ENCODE data around the gene KCNE2.

KCNE2 gene

GRCh38 chr21:34343838-34344381 is 19.9 kb upstream of the KCNE2 start:
- Mint-ChIP-seq H3K27me3 (ENCODE audit: low read depth) (peaks cover 4% of the 10 kb centered on the region), H3K9me3 (no peaks in the 10 kb centered on the region), H3K36me3 (ENCODE audit: low read depth) (no peaks in the 10 kb centered on the region), H3K27ac (no peak overlapping the region), H3K4me1 (ENCODE audit: low read depth) (peaks cover 11% of the 10 kb centered on the region), H3K4me3 (no peak overlapping the region)
- DNase-seq (ENCODE audit: low spot score) = no peak

DNA sequence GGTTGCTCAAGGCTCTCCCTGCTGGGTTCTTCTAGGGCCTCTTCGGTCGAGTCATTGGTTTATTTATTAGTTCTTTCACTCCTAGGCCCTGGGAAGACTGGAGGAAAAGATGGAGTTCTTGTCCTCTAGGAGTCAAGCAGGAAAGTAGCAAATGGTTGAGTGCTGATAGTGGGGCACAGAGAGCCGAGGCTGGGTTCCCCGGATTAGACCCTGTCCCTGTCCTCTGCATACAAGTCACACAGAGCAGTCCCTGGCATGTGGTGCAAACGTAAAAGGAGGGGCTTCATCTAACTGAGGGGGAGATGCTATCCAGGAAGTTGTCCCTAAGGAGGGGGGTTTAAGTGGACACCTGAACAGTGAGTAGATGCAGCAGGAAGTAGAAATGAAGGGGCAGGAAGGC is 19.2 kb upstream of the KCNE2 start:
- Mint-ChIP-seq H3K27ac (peak overlapping the region; percentile 58), H3K36me3 (ENCODE audit: low read depth) (no peaks in the 10 kb centered on the region), H3K4me1 (ENCODE audit: low read depth) (peaks cover 11% of the 10 kb centered on the region), H3K9me3 (no peaks in the 10 kb centered on the region), H3K27me3 (ENCODE audit: low read depth) (peaks cover 4% of the 10 kb centered on the region), H3K4me3 (no peak overlapping the region)
- DNase-seq (ENCODE audit: low spot score) = no peak

DNA sequence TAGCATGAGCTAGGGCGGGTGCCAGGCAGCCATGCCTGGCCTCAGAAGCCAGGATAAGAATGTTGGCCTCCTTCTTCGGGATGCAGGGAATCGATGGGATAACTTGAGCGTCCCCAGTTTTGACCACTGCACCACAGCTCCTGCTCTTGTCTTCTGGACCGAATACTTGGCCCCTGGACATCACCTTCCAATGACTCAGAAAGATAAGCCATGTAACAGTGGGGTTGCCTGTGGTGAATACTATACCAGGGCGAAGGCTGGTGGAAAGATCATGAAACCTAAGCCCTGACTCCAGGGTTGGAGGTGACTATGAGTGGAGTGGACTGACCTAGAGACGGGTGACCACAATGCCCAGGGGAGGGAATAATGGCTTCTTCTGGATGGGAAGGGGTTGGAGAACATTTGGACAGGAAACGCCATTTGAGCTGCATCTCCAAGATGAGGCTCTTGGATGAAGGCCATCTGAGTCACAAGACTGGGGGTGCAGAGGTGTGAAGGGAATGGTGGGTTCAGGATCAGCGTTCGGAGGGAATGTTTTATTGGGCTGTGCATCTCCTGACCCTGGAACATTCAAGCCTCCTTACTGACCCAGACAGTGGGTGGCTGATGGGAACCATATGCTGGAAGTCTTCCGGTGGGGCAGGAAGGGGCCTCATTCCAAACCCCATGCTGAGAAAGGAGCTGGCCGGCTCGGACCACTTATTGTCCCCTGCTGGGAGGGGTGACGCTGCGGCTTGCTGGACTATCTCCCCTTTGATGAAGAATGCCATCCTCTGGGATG is 18.5 kb upstream of the KCNE2 start:
- Mint-ChIP-seq H3K4me3 (no peak overlapping the region), H3K27ac (no peak overlapping the region), H3K27me3 (ENCODE audit: low read depth) (peaks cover 4% of the 10 kb centered on the region), H3K4me1 (ENCODE audit: low read depth) (peaks cover 8% of the 10 kb centered on the region), H3K36me3 (ENCODE audit: low read depth) (no peaks in the 10 kb centered on the region), H3K9me3 (no peaks in the 10 kb centered on the region)
- no peak for DNase-seq (ENCODE audit: low spot score)

- no peak for DNase-seq (ENCODE audit: low spot score)
- H3K27me3 Mint-ChIP-seq (ENCODE audit: low read depth) = peaks cover 4% of the 10 kb centered on the region
- H3K4me1 Mint-ChIP-seq (ENCODE audit: low read depth) = peaks cover 4% of the 10 kb centered on the region
- no peak overlapping the region for H3K4me3 Mint-ChIP-seq
- H3K36me3 Mint-ChIP-seq (ENCODE audit: low read depth) = no peaks in the 10 kb centered on the region
- H3K9me3 Mint-ChIP-seq = no peaks in the 10 kb centered on the region
- no peak overlapping the region for H3K27ac Mint-ChIP-seq
Observed at GRCh38 chr21:34345892-34346291, 17.9 kb upstream of the KCNE2 start.

- no peaks in the 10 kb centered on the region for H3K9me3 Mint-ChIP-seq
- H3K4me1 Mint-ChIP-seq (ENCODE audit: low read depth) = peaks cover 4% of the 10 kb centered on the region
- no peak overlapping the region for H3K27ac Mint-ChIP-seq
- H3K36me3 Mint-ChIP-seq (ENCODE audit: low read depth) = no peaks in the 10 kb centered on the region
- peaks cover 7% of the 10 kb centered on the region for H3K27me3 Mint-ChIP-seq (ENCODE audit: low read depth)
- DNase-seq (ENCODE audit: low spot score) = no peak
- no peak overlapping the region for H3K4me3 Mint-ChIP-seq
Observed at GRCh38 chr21:34348890-34349519, 14.8 kb upstream of the KCNE2 start.

DNA sequence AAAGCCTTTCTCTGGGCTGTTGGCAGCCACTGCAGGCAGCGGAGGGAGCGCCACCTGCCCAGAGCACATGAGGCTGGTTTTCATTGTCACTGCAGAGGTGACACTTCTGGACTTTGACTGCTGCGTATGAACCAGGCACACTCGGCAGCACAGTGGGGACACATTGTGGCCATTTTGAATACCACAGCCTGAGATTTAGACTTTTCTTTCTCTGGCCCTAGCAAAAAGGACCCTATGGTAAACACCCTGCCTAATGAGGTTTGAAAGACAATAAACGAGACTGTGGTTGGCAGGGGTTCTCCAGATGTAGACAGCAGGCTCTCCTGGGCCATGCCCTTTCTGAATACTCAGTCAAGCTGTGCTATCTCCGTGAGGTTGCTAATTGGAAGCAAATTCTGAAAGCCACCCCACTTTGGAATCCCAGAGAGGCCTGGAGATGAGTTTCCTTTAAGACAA is 12.0 kb upstream of the KCNE2 start:
- no peak overlapping the region for H3K27ac Mint-ChIP-seq

DNA sequence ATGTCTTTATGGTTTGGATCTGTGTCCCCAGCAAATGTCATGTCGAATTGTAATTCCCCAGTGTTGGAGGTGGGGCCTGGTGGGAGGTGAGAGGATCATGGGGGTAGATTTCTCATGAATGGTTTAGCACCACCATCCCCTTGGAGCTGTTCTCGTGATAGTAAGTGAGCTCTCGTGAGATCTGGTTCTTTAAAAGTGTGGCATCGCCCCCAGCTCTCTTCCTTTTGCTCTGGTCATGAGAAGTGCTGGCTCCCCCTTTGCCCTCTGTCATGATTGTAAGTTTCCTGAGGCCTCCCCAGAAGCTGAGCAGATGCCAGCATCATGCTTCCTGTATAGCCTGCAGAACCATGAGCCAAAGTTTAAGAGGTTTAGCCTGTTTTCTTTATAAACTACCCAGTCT is 11.2 kb upstream of the KCNE2 start:
- Mint-ChIP-seq H3K27ac (no peak overlapping the region), H3K4me3 (no peak overlapping the region), H3K9me3 (peaks cover 11% of the 10 kb centered on the region), H3K4me1 (ENCODE audit: low read depth) (peaks cover 4% of the 10 kb centered on the region), H3K36me3 (ENCODE audit: low read depth) (no peaks in the 10 kb centered on the region), H3K27me3 (ENCODE audit: low read depth) (peaks cover 26% of the 10 kb centered on the region)
- DNase-seq (ENCODE audit: low spot score) = no peak

More for the DNA sequence above, 12.0 kb upstream of the KCNE2 start:
- Mint-ChIP-seq H3K27me3 (ENCODE audit: low read depth) (peaks cover 25% of the 10 kb centered on the region), H3K4me1 (ENCODE audit: low read depth) (peaks cover 4% of the 10 kb centered on the region), H3K9me3 (peaks cover 4% of the 10 kb centered on the region), H3K4me3 (no peak overlapping the region), H3K36me3 (ENCODE audit: low read depth) (no peaks in the 10 kb centered on the region)
- DNase-seq (ENCODE audit: low spot score) = no peak

GRCh38 chr21:34353182-34353581 is 10.6 kb upstream of the KCNE2 start:
- Mint-ChIP-seq H3K4me1 (ENCODE audit: low read depth) (no peaks in the 10 kb centered on the region), H3K4me3 (no peak overlapping the region), H3K27me3 (ENCODE audit: low read depth) (peaks cover 27% of the 10 kb centered on the region), H3K9me3 (peaks cover 13% of the 10 kb centered on the region), H3K36me3 (ENCODE audit: low read depth) (no peaks in the 10 kb centered on the region), H3K27ac (no peak overlapping the region)
- DNase-seq (ENCODE audit: low spot score) = no peak

DNA sequence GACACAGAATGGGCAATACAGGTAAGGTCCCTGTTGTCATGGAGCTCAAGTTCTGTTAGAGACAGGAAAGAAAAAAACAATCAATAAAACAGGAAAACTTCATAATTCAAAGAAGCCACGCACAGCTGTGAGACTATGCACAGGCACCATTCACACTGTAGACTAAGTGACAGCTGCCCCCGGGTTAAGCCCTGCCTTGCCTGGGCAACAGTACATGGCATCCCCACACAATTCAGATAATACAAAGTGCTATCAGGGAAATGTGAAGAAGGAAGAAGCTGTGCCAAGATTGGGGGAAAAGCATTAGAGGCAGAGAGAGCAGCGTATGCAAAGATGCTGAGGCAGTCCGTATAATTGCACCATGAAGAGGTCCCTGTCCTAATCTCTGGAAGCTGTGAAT is 9.0 kb upstream of the KCNE2 start:
- peaks cover 42% of the 10 kb centered on the region for H3K27me3 Mint-ChIP-seq (ENCODE audit: low read depth)
- DNase-seq (ENCODE audit: low spot score) = no peak
- H3K27ac Mint-ChIP-seq = no peak overlapping the region
- H3K4me3 Mint-ChIP-seq = no peak overlapping the region
- H3K9me3 Mint-ChIP-seq = peaks cover 17% of the 10 kb centered on the region
- H3K4me1 Mint-ChIP-seq (ENCODE audit: low read depth) = no peaks in the 10 kb centered on the region
- H3K36me3 Mint-ChIP-seq (ENCODE audit: low read depth) = no peaks in the 10 kb centered on the region

- H3K27me3 Mint-ChIP-seq (ENCODE audit: low read depth) = peaks cover 44% of the 10 kb centered on the region
- H3K4me3 Mint-ChIP-seq = no peak overlapping the region
- no peak for DNase-seq (ENCODE audit: low spot score)
- H3K36me3 Mint-ChIP-seq (ENCODE audit: low read depth) = no peaks in the 10 kb centered on the region
- H3K4me1 Mint-ChIP-seq (ENCODE audit: low read depth) = no peaks in the 10 kb centered on the region
- no peak overlapping the region for H3K27ac Mint-ChIP-seq
- peaks cover 17% of the 10 kb centered on the region for H3K9me3 Mint-ChIP-seq
Observed at GRCh38 chr21:34355570-34355969, 8.2 kb upstream of the KCNE2 start.

DNA sequence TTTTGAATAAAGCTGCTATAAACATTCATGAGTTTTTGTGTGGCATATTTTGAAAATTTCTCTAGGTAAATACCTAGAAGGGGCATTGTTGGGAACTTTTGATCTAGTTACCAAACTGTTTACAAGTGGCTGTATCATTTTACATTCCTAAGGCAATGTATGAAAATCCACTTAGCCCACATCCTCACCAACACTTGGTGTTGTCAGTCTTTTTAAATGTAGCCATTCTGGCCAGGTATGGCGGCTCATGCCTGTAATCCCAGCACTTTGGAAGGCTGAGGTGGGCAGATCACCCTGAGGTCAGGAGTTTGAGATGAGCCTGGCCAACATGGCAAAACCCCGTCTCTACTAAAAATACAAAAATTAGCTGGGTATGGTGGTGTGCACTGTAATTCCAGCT is 5.9 kb upstream of the KCNE2 start:
- no peak overlapping the region for H3K4me3 Mint-ChIP-seq
- H3K27me3 Mint-ChIP-seq (ENCODE audit: low read depth) = peaks cover 50% of the 10 kb centered on the region

GRCh38 chr21:34358866-34359265 is 4.9 kb upstream of the KCNE2 start:
- no peaks in the 10 kb centered on the region for H3K36me3 Mint-ChIP-seq (ENCODE audit: low read depth)
- no peak overlapping the region for H3K4me3 Mint-ChIP-seq
- H3K4me1 Mint-ChIP-seq (ENCODE audit: low read depth) = peaks cover 6% of the 10 kb centered on the region
- H3K9me3 Mint-ChIP-seq = peaks cover 17% of the 10 kb centered on the region
- H3K27me3 Mint-ChIP-seq (ENCODE audit: low read depth) = peaks cover 48% of the 10 kb centered on the region
- no peak overlapping the region for H3K27ac Mint-ChIP-seq
- DNase-seq (ENCODE audit: low spot score) = no peak

More for the DNA sequence above, 5.9 kb upstream of the KCNE2 start:
- Mint-ChIP-seq H3K4me1 (ENCODE audit: low read depth) (peaks cover 6% of the 10 kb centered on the region), H3K9me3 (peaks cover 17% of the 10 kb centered on the region), H3K27ac (no peak overlapping the region), H3K36me3 (ENCODE audit: low read depth) (no peaks in the 10 kb centered on the region)
- no peak for DNase-seq (ENCODE audit: low spot score)

DNA sequence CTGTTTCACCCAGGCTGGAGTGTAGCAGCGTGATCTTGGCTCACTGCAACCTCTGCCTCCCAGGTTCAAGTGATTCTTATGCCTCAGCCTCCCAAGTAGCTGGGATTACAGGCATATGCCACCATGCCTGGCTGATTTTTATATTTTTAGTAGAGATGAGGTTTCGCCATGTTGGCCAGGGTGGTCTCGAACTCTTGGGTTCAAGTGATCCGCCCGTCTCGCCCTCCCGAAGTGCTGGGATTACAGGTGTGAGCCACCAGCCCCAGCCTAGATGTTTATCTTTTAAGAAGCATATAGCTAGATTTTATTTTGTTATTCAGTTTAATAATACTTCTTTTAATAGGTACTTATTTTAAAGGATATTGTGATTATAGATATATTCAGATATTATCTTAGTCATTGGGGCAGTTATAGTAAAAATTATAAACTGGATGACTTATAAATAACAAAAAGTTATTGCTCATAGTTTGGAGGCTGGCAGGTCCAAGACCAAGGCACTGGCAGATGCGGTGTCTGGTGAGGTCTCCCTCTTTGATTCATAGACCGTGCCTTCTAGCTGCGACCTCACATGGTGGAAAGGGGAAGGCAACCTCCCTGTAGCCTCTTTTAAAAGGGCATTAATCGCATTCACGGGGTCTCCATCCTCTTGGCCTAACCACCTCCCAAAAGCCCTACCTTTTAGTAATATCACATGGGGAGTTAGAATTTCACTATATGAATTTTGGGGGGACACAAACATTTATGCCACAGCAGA is 3.1 kb upstream of the KCNE2 start:
- Mint-ChIP-seq H3K4me3 (no peak overlapping the region), H3K36me3 (ENCODE audit: low read depth) (no peaks in the 10 kb centered on the region), H3K27ac (no peak overlapping the region), H3K9me3 (peaks cover 17% of the 10 kb centered on the region), H3K27me3 (ENCODE audit: low read depth) (peaks cover 40% of the 10 kb centered on the region), H3K4me1 (ENCODE audit: low read depth) (peaks cover 6% of the 10 kb centered on the region)
- no peak for DNase-seq (ENCODE audit: low spot score)

- no peak for DNase-seq (ENCODE audit: low spot score)
- Mint-ChIP-seq H3K36me3 (ENCODE audit: low read depth) (no peaks in the 10 kb centered on the region), H3K27ac (no peak overlapping the region), H3K4me3 (no peak overlapping the region), H3K4me1 (ENCODE audit: low read depth) (peaks cover 6% of the 10 kb centered on the region), H3K27me3 (ENCODE audit: low read depth) (peaks cover 32% of the 10 kb centered on the region), H3K9me3 (peaks cover 11% of the 10 kb centered on the region)
Observed at GRCh38 chr21:34362136-34362444, 1.7 kb upstream of the KCNE2 start.

Measured in T-helper 2 cell treated with Interferon-gamma antibody and Interleukin-4, amounts not matched to agents 5 μg/mL and 100 μg/mL, for 36 hours (primary cell).